WERI-Rb-1 (cell line): Measurements from ENCODE around the gene CCR6.

Source experiments
- DNase-seq: peaks from one replicate; pipeline ENCODE4 v3.0.0-alpha.2; 2020
- H3K27ac ChIP-seq: fragments of 250-450 bp; sonication (Bioruptor Pico); 2 replicates; pipeline ENCODE4 v1.5.1; 2020; ENCODE audit warnings: mild to moderate bottlenecking, moderate library complexity
- H3K27me3 ChIP-seq: fragments of 250-450 bp; sonication (Bioruptor Pico); 2 replicates; pipeline ENCODE4 v1.5.1; 2021; ENCODE audit warnings: mild to moderate bottlenecking, low read depth, moderate library complexity; ENCODE audit not compliant: insufficient read depth, severe bottlenecking
- H3K36me3 ChIP-seq: fragments of 250-450 bp; sonication (Bioruptor Pico); 2 replicates; pipeline ENCODE4 v1.5.1; 2020; ENCODE audit warnings: mild to moderate bottlenecking, moderate library complexity
- H3K4me3 ChIP-seq: 2 replicates; pipeline ENCODE4 v1.5.1; 2011; ENCODE audit warnings: low read depth, mild to moderate bottlenecking, control low read depth, low read length
- H3K9me3 ChIP-seq: fragments of 250-450 bp; sonication (Bioruptor Pico); 2 replicates; pipeline ENCODE4 v1.5.1; 2021; ENCODE audit warnings: mild to moderate bottlenecking, moderate library complexity; ENCODE audit not compliant: severe bottlenecking
- TF ChIP-seq, protein P1 (sequence below): IDR thresholded peaks from 2 replicates; pipeline ENCODE4 v1.5.1; 2011; ENCODE audit warnings: low read depth, mild to moderate bottlenecking, control low read depth, inconsistent platforms, low read length

CCR6 gene

DNA sequence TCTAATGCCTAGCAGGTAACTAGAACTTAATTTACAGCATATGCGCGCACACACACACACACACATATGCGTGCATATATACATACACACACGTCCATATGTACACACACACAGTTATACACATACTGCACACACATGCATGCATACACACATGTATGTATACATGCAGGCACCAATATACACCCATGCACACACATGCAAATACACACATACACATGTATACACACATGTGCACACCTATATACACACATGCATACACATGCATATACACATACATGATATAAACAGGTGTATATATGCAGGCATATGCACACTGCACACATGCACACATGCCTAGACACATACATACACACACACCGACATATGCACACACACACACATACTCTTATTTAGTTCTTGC, 1.9 kb downstream of the CCR6 start:
- no peak overlapping the region for H3K4me3 ChIP-seq
- no peaks in the 10 kb centered on the region for H3K36me3 ChIP-seq
- H3K27me3 ChIP-seq: no peaks in the 10 kb centered on the region
- H3K9me3 ChIP-seq: no peaks in the 10 kb centered on the region
- H3K27ac ChIP-seq: no peak overlapping the region
- DNase-seq: no peak
- TF ChIP-seq, protein P1, sequence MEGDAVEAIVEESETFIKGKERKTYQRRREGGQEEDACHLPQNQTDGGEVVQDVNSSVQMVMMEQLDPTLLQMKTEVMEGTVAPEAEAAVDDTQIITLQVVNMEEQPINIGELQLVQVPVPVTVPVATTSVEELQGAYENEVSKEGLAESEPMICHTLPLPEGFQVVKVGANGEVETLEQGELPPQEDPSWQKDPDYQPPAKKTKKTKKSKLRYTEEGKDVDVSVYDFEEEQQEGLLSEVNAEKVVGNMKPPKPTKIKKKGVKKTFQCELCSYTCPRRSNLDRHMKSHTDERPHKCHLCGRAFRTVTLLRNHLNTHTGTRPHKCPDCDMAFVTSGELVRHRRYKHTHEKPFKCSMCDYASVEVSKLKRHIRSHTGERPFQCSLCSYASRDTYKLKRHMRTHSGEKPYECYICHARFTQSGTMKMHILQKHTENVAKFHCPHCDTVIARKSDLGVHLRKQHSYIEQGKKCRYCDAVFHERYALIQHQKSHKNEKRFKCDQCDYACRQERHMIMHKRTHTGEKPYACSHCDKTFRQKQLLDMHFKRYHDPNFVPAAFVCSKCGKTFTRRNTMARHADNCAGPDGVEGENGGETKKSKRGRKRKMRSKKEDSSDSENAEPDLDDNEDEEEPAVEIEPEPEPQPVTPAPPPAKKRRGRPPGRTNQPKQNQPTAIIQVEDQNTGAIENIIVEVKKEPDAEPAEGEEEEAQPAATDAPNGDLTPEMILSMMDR: no peak

DNA sequence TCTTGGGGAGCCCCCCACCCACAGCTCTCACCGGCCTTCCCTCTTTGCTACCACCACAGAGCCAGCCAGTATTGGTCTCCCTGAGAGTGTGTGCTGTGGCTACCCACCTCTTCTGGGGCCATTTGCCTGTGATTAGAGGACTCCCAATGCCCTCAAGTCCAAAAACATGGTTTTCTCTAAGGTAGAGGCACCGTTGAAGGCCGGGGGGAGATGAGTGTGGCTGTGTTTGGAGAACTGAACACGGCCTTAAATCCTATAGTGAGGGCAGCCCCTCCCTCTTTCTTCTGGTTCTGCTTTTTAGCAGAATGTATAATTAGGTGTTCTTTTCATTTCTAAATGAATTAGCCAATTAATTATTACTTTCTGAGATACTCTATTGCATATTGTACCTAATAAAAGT, 2.5 kb downstream of the CCR6 start:
- Histone ChIP-seq H3K27ac (no peak overlapping the region), H3K9me3 (no peaks in the 10 kb centered on the region), H3K27me3 (no peaks in the 10 kb centered on the region), H3K36me3 (no peaks in the 10 kb centered on the region), H3K4me3 (no peak overlapping the region)
- no peak for DNase-seq
- TF ChIP-seq, protein P1: no peak

GRCh38 chr6:167125855-167126349, 3.0 kb downstream of the CCR6 start:
- TF ChIP-seq, protein P1: no peak
- Histone ChIP-seq H3K36me3 (no peaks in the 10 kb centered on the region), H3K27ac (no peak overlapping the region), H3K4me3 (no peak overlapping the region), H3K27me3 (no peaks in the 10 kb centered on the region), H3K9me3 (no peaks in the 10 kb centered on the region)
- DNase-seq: no peak

- no peak overlapping the region for H3K27ac ChIP-seq
- no peak overlapping the region for H3K4me3 ChIP-seq
- H3K27me3 ChIP-seq: no peaks in the 10 kb centered on the region
- TF ChIP-seq, protein P1: no peak
- no peaks in the 10 kb centered on the region for H3K9me3 ChIP-seq
- no peak for DNase-seq
- H3K36me3 ChIP-seq: no peaks in the 10 kb centered on the region
These were observed 5.1 kb downstream of the CCR6 start for GRCh38 chr6:167127785-167128531.

- Histone ChIP-seq H3K27me3 (no peaks in the 10 kb centered on the region), H3K9me3 (no peaks in the 10 kb centered on the region)
These were observed 6.3 kb downstream of the CCR6 start for GRCh38 chr6:167129159-167129558.

More at GRCh38 chr6:167129159-167129558, 6.3 kb downstream of the CCR6 start:
- TF ChIP-seq, protein P1: no peak
- no peak for DNase-seq
- Histone ChIP-seq H3K4me3 (no peak overlapping the region), H3K36me3 (no peaks in the 10 kb centered on the region), H3K27ac (no peak overlapping the region)
